HTR-8/SVneo (cell line): ENCODE results near the gene LHX8.

Experiments
- DNase-seq: peaks from one replicate; pipeline ENCODE4 v3.0.0; 2011; ENCODE audit warnings: low spot score, mixed read lengths; ENCODE audit not compliant: insufficient read length
- FAIRE-seq: peaks from 2 replicates; lab custom pipeline; 2011; peaks lifted over from hg19 to GRCh38; lab: Jason Lieb, UNC

LHX8 gene

DNA sequence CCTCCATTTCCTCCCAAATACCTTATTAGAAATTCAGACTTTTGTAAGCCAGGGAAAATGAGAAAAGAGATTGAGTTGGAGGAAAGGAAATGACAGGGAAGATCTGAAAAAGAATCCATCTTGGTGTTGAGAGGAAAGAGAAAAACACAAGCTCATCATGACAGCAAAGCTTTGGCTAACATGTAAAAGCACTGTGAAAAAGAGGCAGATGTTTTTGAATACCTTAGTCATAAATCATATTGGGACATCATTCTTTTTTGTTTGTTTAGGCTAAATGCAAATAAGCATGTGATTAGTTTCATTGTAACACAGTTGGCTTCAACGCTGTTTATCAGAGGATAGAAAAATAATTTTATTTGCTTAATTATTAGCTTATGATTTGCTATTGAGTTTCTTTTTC, 64.6 kb downstream of the LHX8 start:
- no peak for DNase-seq
- FAIRE-seq, result no peak

DNA sequence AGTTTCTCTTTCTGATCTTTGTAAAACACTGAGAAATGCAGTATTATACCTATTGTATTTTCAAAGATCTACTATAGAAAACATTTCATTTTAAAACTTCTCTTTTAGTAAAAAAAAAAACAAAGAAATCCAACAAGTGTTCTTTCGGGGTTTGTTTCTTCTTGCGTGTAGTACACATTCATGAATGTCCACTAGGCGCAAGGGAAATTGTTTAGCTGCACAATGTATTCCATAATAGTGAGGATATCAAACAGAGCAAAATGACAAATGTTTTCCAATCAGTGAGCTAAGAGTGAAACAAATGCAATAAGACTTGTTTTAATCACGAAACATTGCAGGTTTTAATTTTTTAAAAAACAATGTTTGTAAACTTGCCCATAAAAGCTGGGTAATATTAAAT, 68.6 kb downstream of the LHX8 start:
- FAIRE-seq (no peak), DNase-seq (no peak)

GRCh38 chr1:75203415-75204277, 69.5 kb downstream of the LHX8 start:
- FAIRE-seq (no peak), DNase-seq (peak; percentile 11)

GRCh38 chr1:75208862-75209261, 74.7 kb downstream of the LHX8 start:
- FAIRE-seq (no peak), DNase-seq (no peak)
